RWPE1 (cell line): ENCODE results near the gene STOX1.
"Not testable (repeated sequence)": the region's sequence is repeated elsewhere in the genome, so short reads cannot be mapped to it uniquely, and the experiment has no call there.

Experiments used
- CTCF ChIA-PET: fragments of 350-600 bp; sonication (Branson Sonifier 250); formaldehyde crosslinking; extraction: SDS; loops from one replicate; lab custom pipeline; 2021; lab: Yijun Ruan, JAX
- POLR2A ChIA-PET: fragments of 400-600 bp; formaldehyde crosslinking; extraction: SDS; loops from one replicate; lab custom pipeline; 2020; ENCODE audit warnings: antibody characterized with exemption; ENCODE audit not compliant: low non-redundant PET; lab: Yijun Ruan, JAX
- DNase-seq: peaks from one replicate; pipeline ENCODE4 v3.0.0; 2012; ENCODE audit warnings: low spot score
- H3K27ac ChIP-seq: fragments of 450-650 bp; 2 replicates; pipeline ENCODE4 v1.5.1; 2017
- TF ChIP-seq, protein P1 (sequence below): fragments of 450-650 bp; conservative IDR thresholded peaks from 2 replicates; pipeline ENCODE4 v1.5.1; 2017; ENCODE audit warnings: low read depth, mild to moderate bottlenecking

STOX1 gene

GRCh38 chr10:68828833-68829232 lies 1.5 kb downstream of the STOX1 start:
- POLR2A ChIA-PET: no interaction called here
- TF ChIP-seq, protein P1, sequence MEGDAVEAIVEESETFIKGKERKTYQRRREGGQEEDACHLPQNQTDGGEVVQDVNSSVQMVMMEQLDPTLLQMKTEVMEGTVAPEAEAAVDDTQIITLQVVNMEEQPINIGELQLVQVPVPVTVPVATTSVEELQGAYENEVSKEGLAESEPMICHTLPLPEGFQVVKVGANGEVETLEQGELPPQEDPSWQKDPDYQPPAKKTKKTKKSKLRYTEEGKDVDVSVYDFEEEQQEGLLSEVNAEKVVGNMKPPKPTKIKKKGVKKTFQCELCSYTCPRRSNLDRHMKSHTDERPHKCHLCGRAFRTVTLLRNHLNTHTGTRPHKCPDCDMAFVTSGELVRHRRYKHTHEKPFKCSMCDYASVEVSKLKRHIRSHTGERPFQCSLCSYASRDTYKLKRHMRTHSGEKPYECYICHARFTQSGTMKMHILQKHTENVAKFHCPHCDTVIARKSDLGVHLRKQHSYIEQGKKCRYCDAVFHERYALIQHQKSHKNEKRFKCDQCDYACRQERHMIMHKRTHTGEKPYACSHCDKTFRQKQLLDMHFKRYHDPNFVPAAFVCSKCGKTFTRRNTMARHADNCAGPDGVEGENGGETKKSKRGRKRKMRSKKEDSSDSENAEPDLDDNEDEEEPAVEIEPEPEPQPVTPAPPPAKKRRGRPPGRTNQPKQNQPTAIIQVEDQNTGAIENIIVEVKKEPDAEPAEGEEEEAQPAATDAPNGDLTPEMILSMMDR: no peak
- CTCF ChIA-PET: no interaction called here
- H3K27ac ChIP-seq: no peak overlapping the region
- DNase-seq: no peak

- no peak overlapping the region for H3K27ac ChIP-seq
- CTCF ChIA-PET: no interaction called here
- TF ChIP-seq, protein P1: no peak
- DNase-seq: no peak
- POLR2A ChIA-PET: interaction anchor here (0.6 kb wide), 1 partner anchor 49 kb away, joined by 7 read pairs; no protein-coding TSS in a partner anchor
These were observed 2.2 kb downstream of the STOX1 start for GRCh38 chr10:68829521-68829920.

DNA sequence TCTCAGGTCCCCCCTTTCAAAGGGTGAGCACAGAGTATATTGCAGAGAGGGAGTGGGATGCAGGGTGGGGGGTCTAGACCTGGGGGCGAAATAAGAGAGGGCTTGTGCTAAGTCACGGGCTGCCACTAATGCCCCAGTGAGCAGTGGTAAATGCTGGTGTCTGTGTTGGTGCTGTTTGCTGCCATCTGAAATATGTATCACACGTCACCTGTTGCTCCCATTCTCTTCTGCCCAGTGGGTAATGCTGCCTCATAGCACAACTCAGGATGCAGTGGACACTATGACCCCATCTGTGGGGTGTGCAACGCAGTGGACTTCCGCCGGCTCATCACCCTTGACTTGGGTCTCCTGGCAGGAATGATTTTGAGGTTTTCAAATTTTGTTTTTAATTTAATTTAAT lies 2.6 kb downstream of the STOX1 start:
- no peak overlapping the region for H3K27ac ChIP-seq
- POLR2A ChIA-PET: interaction anchor here (0.6 kb wide), 1 partner anchor 49 kb away, joined by 7 read pairs; no protein-coding TSS in a partner anchor
- TF ChIP-seq, protein P1: no peak
- DNase-seq: no peak
- CTCF ChIA-PET: no interaction called here

- TF ChIP-seq, protein P1: no peak
- ChIA-PET CTCF (no interaction called here), POLR2A (interaction anchor here (0.6 kb wide), 1 partner anchor 85 kb away, joined by 3 read pairs; no protein-coding TSS in a partner anchor)
- no peak for DNase-seq
- H3K27ac ChIP-seq: no peak overlapping the region
These were observed 4.7 kb downstream of the STOX1 start for GRCh38 chr10:68831961-68832455.

DNA sequence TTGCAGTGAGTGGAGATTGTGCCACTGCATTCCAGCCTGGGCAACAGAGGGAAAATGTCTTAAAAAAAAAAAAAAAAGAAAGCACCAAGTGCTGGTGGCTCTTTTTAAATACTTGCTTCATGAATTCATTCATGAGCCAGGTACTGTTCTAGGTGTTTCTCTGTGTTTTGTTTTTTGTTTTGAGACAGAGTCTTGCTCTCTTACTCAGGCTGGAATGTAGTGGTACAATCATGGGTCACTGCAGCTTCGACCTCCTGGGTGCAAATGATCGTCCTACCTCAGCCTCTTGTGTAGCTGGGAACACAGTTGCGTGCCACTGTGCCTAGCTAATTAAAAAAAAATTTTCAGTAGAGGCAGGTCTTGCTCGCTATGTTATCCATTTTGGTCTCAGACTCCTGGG lies 5.3 kb downstream of the STOX1 start:
- POLR2A ChIA-PET: no interaction called here
- H3K27ac ChIP-seq: no peak overlapping the region
- TF ChIP-seq, protein P1: no peak
- CTCF ChIA-PET: no interaction called here
- no peak for DNase-seq

DNA sequence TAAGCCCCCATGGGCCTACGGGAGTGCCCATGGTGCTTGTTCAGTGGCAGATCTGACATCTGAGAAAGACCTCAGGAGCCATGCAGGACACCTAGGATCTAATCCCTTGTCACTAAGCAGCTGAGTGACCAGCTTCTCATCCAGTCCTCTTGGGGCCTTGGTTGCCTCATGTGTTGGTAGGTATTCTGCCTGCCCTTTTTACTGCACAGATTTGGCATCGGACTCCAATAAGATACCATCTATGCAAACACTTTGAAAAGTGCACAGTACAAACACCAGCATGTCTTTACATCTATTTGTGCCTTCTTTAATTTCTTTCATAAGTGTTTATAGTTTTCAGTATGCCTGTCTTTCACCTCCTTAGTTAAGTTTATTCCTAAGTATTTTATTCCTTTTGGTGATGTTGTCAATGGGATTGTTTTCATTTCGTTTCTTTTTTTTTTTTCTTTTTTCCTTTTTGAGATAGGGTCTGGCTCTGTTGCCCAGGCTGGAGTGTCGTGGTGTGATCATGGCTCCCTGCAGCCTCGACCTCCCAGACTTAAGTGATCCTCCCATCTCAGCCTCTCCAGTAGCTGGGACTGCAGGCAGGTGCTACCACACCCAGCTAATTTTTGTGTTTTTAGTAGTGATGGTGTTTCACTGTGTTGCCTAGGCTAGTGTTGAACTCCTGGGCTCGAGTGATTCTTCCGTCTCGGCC lies 10.4 kb downstream of the STOX1 start:
- POLR2A ChIA-PET: no interaction called here

DNA sequence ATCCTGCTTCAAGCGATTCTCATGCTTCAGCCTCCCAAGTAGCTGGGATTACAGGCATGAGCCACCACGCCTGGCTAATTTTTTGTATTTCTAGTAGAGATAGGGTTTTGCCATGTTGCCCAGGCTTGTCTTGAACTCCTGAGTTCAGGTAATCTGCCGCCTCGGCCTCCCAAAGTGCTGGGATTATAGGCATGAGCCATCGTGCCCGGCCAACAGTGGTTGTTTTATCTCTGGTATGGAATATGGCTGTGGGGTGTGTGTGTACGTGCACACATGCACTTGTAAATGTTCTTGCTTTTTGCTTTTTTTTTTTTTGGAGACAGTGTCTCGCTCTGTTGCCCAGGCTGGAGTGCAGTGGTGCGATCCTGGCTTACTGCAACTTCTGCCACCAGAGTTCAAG lies 13.3 kb downstream of the STOX1 start:
- CTCF ChIA-PET: interaction anchor here (0.6 kb wide), 1 partner anchor 40 kb away, joined by 4 read pairs; no protein-coding TSS in a partner anchor
- H3K27ac ChIP-seq, POLR2A ChIA-PET, DNase-seq: not testable (repeated sequence)

More for the DNA sequence above, 10.4 kb downstream of the STOX1 start:
- CTCF ChIA-PET: interaction anchor here (1.4 kb wide), 1 partner anchor 11 kb away, joined by 5 read pairs; the partner anchor contains the start of gene STOX1
- TF ChIP-seq, protein P1: no peak
- H3K27ac ChIP-seq: no peak overlapping the region
- no peak for DNase-seq
